GM12878 (cell line): ENCODE data around the gene CHRNG. TPM values are rescaled to one million over a fixed set of nuclear protein-coding genes. Genes with fewer than 3 reads are reported as not detected.

Experiments
- ATAC-seq: fragments of 200-7000 bp; cut with Tn5 transposase; 3 replicates; pipeline ENCODE4 v1.9.1; 2020; ENCODE audit warnings: mild to moderate bottlenecking, moderate library complexity
- BruUV-seq: library from RNA; stranded (reverse); fragments of 400-500 nt; replicated peaks from 2 replicates; lab custom pipeline; 2021; lab: Mats Ljungman, UMichigan
- CTCF ChIA-PET: fragments of 300-600 bp; sonication (Branson Sonifier 250); formaldehyde crosslinking; extraction: SDS; loops from one replicate; lab custom pipeline; 2021; ENCODE audit warnings: inconsistent platforms; lab: Yijun Ruan, JAX
- POLR2A ChIA-PET: fragments of 350-600 bp; formaldehyde crosslinking; extraction: SDS; loops from one replicate; lab custom pipeline; 2021; ENCODE audit warnings: inconsistent platforms; lab: Charles Lee
- RAD21 ChIA-PET: fragments of 300-600 bp; sonication (Branson Sonifier 250); formaldehyde crosslinking; loops from one replicate; lab custom pipeline; 2023; ENCODE audit warnings: antibody characterized with exemption; ENCODE audit not compliant: unreplicated experiment; lab: Charles Lee
- SMC1A ChIA-PET: fragments of 300-600 bp; sonication (Branson Sonifier 250); formaldehyde crosslinking; loops from one replicate; lab custom pipeline; 2023; ENCODE audit not compliant: unreplicated experiment, uncharacterized antibody; lab: Charles Lee
- DNase-seq: peaks from one replicate; pipeline ENCODE4 v3.0.0-alpha.2; 2011; ENCODE audit warnings: low read depth, low spot score
- FAIRE-seq: peaks from 3 replicates; lab custom pipeline; 2011; peaks lifted over from hg19 to GRCh38; lab: Jason Lieb, UNC
- H2AFZ ChIP-seq: 2 replicates; pipeline ENCODE4 v1.6.0; 2011; ENCODE audit warnings: low read depth, low read length, control low read depth; ENCODE audit not compliant: control insufficient read depth
- H3K27ac ChIP-seq: 2 replicates; pipeline ENCODE4 v1.5.1; 2011; ENCODE audit warnings: control low read depth; ENCODE audit not compliant: control insufficient read depth, insufficient read depth
- H3K27me3 ChIP-seq, 2 experiments: replicated peaks in 1 of 2; 2 replicates each; pipeline versions ENCODE4 v1.6.0 to v1.6.1; 2011; ENCODE audit warnings: low read length in 1 of 2; ENCODE audit not compliant: control insufficient read depth in 2 of 2, insufficient read depth in 2 of 2
- H3K36me3 ChIP-seq, 2 experiments: 2 replicates each; pipeline ENCODE4 v1.5.1; 2011; ENCODE audit warnings: low read length in 1 of 2; ENCODE audit not compliant: control insufficient read depth in 2 of 2, insufficient read depth in 2 of 2
- H3K4me1 ChIP-seq: 2 replicates; pipeline ENCODE4 v1.6.1; 2011; ENCODE audit warnings: mild to moderate bottlenecking, low read length, moderate library complexity, mixed read lengths; ENCODE audit not compliant: control insufficient read depth, insufficient read depth
- H3K4me2 ChIP-seq: 2 replicates; pipeline ENCODE4 v1.6.0; 2011; ENCODE audit warnings: control low read depth; ENCODE audit not compliant: control insufficient read depth, insufficient read depth
- H3K4me3 ChIP-seq: fragments of 200-600 bp; sonication (generic); 2 replicates; pipeline ENCODE4 v1.5.1; 2016
- H3K79me2 ChIP-seq: 2 replicates; pipeline ENCODE4 v1.6.0; 2011; ENCODE audit warnings: low read length; ENCODE audit not compliant: control insufficient read depth, insufficient read depth
- H3K9ac ChIP-seq: 2 replicates; pipeline ENCODE4 v1.8.0; 2011; ENCODE audit warnings: low read length, control low read depth, mixed read lengths; ENCODE audit not compliant: control insufficient read depth, insufficient read depth
- H3K9me3 ChIP-seq: replicated peaks from 3 replicates; pipeline ENCODE4 v1.5.1; 2011; ENCODE audit warnings: mild to moderate bottlenecking, low read length; ENCODE audit not compliant: control insufficient read depth, insufficient read depth
- H4K20me1 ChIP-seq: 2 replicates; pipeline ENCODE4 v1.6.0; 2011; ENCODE audit not compliant: control insufficient read depth, insufficient read depth
- CBFB ChIP-seq: IDR thresholded peaks from 2 replicates; pipeline ENCODE4 v1.6.1; 2016; ENCODE audit warnings: antibody characterized with exemption, low read depth
- CHD1 ChIP-seq: IDR thresholded peaks from 2 replicates; pipeline ENCODE4 v1.6.1; 2012; ENCODE audit warnings: low read depth, low read length, improper control_type of control experiment
- CHD2 ChIP-seq: IDR thresholded peaks from 2 replicates; pipeline ENCODE4 v1.6.1; 2011; ENCODE audit warnings: low read depth, low read length, improper control_type of control experiment, borderline replicate concordance
- CHD4 ChIP-seq: fragments of 200-600 bp; sonication (generic); IDR thresholded peaks from 2 replicates; pipeline ENCODE4 v1.6.1; 2016; ENCODE audit warnings: mild to moderate bottlenecking
- CREB1 ChIP-seq: IDR thresholded peaks from 2 replicates; pipeline ENCODE4 v1.6.1; 2012; ENCODE audit warnings: low read depth, mild to moderate bottlenecking, inconsistent platforms
- HSF1 ChIP-seq: fragments of 150-350 bp; IDR thresholded peaks from 2 replicates; pipeline ENCODE4 v1.6.1; 2014; ENCODE audit warnings: mild to moderate bottlenecking, low read depth, low read length
- IKZF1 ChIP-seq: fragments of 450-650 bp; conservative IDR thresholded peaks from 2 replicates; pipeline ENCODE4 v1.6.1; 2017; ENCODE audit warnings: antibody characterized with exemption, mild to moderate bottlenecking
- IKZF2 ChIP-seq, 2 experiments: fragments of 450-650 bp; IDR thresholded peaks; 2 replicates each; pipeline ENCODE4 v1.6.1; 2017; ENCODE audit warnings: mild to moderate bottlenecking in 2 of 2, moderate library complexity in 2 of 2
- JUND ChIP-seq: IDR thresholded peaks from 2 replicates; pipeline ENCODE4 v1.6.1; 2012; ENCODE audit warnings: low read depth, mild to moderate bottlenecking, low read length, improper control_type of control experiment, moderate library complexity
- PAX8 ChIP-seq: fragments of 450-650 bp; IDR thresholded peaks from 2 replicates; pipeline ENCODE4 v1.6.1; 2017; ENCODE audit warnings: mild to moderate bottlenecking, moderate library complexity
- RCOR1 ChIP-seq: conservative IDR thresholded peaks from 2 replicates; pipeline ENCODE4 v1.6.1; 2012; ENCODE audit warnings: low read depth, low read length, improper control_type of control experiment
- SIN3A ChIP-seq: IDR thresholded peaks from 2 replicates; pipeline ENCODE4 v1.6.1; 2012; ENCODE audit warnings: low read depth, low read length, improper control_type of control experiment
- SMAD5 ChIP-seq: IDR thresholded peaks from 2 replicates; pipeline ENCODE4 v1.6.1; 2016; ENCODE audit warnings: antibody characterized with exemption, low read depth
- ZBED1 ChIP-seq: IDR thresholded peaks from 2 replicates; pipeline ENCODE4 v1.6.1; 2016; ENCODE audit warnings: borderline replicate concordance
- ZNF207 ChIP-seq: fragments of 450-650 bp; IDR thresholded peaks from 2 replicates; pipeline ENCODE4 v1.6.1; 2014; ENCODE audit warnings: antibody characterized with exemption, mild to moderate bottlenecking, borderline replicate concordance
- ZNF274 ChIP-seq: IDR thresholded peaks from one replicate; pipeline ENCODE4 v1.8.0; 2011; ENCODE audit not compliant: insufficient read length, insufficient read depth
- WGBS: methylation state at CpG from one replicate; pipeline ENCODE4 v1.1.6; 2016; ENCODE audit warnings: low lambda C conversion rate; ENCODE audit not compliant: insufficient replicate concordance, insufficient coverage; ENCODE audit errors: missing lambda C conversion rate; 5-methylcytosine and 5-hydroxymethylcytosine counted together
- in situ Hi-C: fragments of 300-500 bp; cut with MboI; formaldehyde crosslinking; loops from 9 replicates; pipeline ENCODE4 v1.14.3; 2018; ENCODE audit warnings: mixed read lengths
- intact Hi-C: fragments of 100-400 bp; cut with micrococcal nuclease; formaldehyde crosslinking; loops from one replicate; pipeline ENCODE4 v1.14.2; 2022; ENCODE audit not compliant: unreplicated experiment
- polyA plus RNA-seq, 11 experiments: library from polyadenylated mRNA; depleted of rRNA in 4 of 11; unstranded in 6 of 11; stranded (reverse) in 5 of 11; fragments of >200 nt; fragmentation: Nextera tagmentation in 4 of 11; fragmentation: Illumina TruSeq in 1 of 11; extraction: Ambion mirVana in 4 of 11; extraction: Trizol in 1 of 11; gene quantifications; 1 replicate in 1 of 11; 2 replicates in 10 of 11; pipeline versions ENCODE4 v1.2.1 to v1.2.3, GENCODE V29; 2011 to 2016; ENCODE audit warnings: inconsistent platforms in 2 of 11, missing spikeins in 2 of 11, low read depth in 1 of 11
- total RNA-seq, 4 experiments: library from RNA; depleted of rRNA in 3 of 4; stranded (reverse); fragments of >200 nt in 3 of 4; fragmentation: Illumina TruSeq in 1 of 4; extraction: Trizol in 1 of 4; gene quantifications; 2 replicates each; pipeline versions ENCODE4 v1.2.1 to v1.2.3, GENCODE V29; 2013 to 2021
- TF ChIP-seq, protein P1 (sequence below): fragments of 450-650 bp; conservative IDR thresholded peaks from 2 replicates; pipeline ENCODE4 v1.6.1; 2017; ENCODE audit warnings: mild to moderate bottlenecking, moderate library complexity

Gene CHRNG
- total and polyA plus RNA-seq, 10 of the 15 experiments (the other 5 are each of a cell fraction or from before 2014, with no cell fraction given): 0.17 TPM; not detected in 9

DNA sequence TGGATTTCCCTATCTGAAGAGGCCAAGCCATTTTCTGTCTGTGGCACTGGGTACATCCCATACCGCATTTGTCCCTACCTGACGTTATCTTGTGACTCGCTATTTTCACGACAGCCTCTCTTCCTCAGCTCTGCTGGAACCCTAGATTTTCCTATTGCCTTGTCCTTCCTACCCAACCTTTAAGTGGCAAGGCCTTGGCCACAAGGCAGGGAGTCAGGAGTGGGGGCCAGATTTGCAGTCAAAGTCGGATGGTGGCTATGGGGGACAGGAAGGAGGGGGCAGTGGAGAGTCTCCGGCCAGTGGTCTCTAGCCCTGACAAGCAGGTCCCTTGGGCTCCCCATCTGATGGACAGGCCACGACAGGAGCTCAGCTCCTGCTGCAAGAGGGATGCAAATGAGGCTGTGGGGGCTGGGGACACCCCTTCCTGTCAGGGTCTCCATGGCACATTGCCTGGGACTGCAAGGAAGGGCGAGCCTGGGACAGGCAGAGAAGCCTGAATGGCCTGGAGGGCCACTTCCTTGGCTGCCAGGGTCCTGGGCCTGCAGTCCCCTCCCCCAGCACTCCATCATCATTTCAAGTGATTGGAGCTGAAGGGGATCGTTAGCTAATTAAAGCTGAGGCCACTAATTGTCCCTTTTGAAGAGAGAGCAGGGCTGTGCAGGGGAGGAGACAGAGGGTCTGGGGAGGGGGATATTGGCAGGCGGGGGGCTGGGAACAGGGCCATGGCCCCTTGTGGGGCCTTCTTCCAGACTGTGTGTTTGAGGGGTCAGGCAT, 45.6 kb upstream of the CHRNG start:
- WGBS: 21% methylated on average over 10 of the region's 10 CpGs
- no peak for ATAC-seq
- Histone ChIP-seq H3K4me3 (no peak overlapping the region), H3K4me2 (no peak overlapping the region), H3K9ac (no peak overlapping the region), H3K36me3 (no peaks in the 10 kb centered on the region), H4K20me1 (no peaks in the 10 kb centered on the region), H3K27ac (no peak overlapping the region), H2AFZ (no peak overlapping the region), H3K79me2 (no peaks in the 10 kb centered on the region), H3K4me1 (no peaks in the 10 kb centered on the region), H3K27me3 (peaks cover 0 to 5% of the 10 kb centered on the region in 2 experiments; a peak in 2 of 4 replicates), H3K9me3 (no peaks in the 10 kb centered on the region)
- SMC1A ChIA-PET: no interaction called here
- POLR2A ChIA-PET: no interaction called here
- intact Hi-C loops: no loop called here
- no TSS peak for BruUV-seq
- CTCF ChIA-PET: no interaction called here
- no peak for DNase-seq
- no peak for FAIRE-seq
- TF ChIP-seq CBFB: no peak
- no peak for TF ChIP-seq ZBED1
- no peak for TF ChIP-seq SIN3A
- in situ Hi-C loops: no loop called here
- RAD21 ChIA-PET: no interaction called here

DNA sequence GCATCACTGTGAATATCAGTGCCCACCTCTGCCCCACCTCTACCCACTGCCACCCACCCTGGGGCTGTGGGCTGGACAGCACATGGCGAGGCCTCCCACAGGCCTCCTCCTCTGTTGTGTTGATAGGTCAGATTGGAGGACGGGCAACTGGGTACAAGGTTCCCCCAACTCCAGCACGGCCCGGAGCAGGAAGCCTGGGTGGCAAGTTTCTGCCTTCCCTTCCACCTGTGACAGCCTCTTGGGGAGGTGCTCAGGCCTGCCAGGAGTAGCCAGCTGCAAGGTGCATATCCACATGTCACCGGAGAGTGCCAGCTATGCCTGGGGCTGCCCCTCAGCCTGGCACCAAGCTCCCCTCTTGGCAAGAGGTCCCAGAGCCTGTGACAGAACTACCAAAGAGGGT, 45.0 kb upstream of the CHRNG start:
- FAIRE-seq (no peak), ATAC-seq (no peak), DNase-seq (no peak)
- ChIA-PET CTCF (no interaction called here), RAD21 (no interaction called here), SMC1A (no interaction called here), POLR2A (no interaction called here)
- BruUV-seq: no TSS peak
- Histone ChIP-seq H3K79me2 (no peaks in the 10 kb centered on the region), H3K27ac (no peak overlapping the region), H4K20me1 (no peaks in the 10 kb centered on the region), H3K27me3 (peaks cover 0 to 5% of the 10 kb centered on the region in 2 experiments; a peak in 2 of 4 replicates), H3K4me3 (no peak overlapping the region), H2AFZ (no peak overlapping the region), H3K4me2 (no peak overlapping the region), H3K36me3 (no peaks in the 10 kb centered on the region), H3K9me3 (no peaks in the 10 kb centered on the region), H3K4me1 (no peaks in the 10 kb centered on the region), H3K9ac (no peak overlapping the region)
- intact Hi-C loops (no loop called here), in situ Hi-C loops (no loop called here)
- WGBS: 24% methylated on average over 5 of the region's 5 CpGs
- TF ChIP-seq ZNF274 (no peak), RCOR1 (no peak), CHD1 (no peak), PAX8 (no peak), CHD4 (no peak), ZNF207 (no peak), HSF1 (no peak), SMAD5 (no peak), IKZF2 (IDR thresholded peaks at IDR 0.05) (no peak), IKZF1 (no peak), CHD2 (no peak), CREB1 (no peak), JUND (no peak)
- TF ChIP-seq, protein P1, sequence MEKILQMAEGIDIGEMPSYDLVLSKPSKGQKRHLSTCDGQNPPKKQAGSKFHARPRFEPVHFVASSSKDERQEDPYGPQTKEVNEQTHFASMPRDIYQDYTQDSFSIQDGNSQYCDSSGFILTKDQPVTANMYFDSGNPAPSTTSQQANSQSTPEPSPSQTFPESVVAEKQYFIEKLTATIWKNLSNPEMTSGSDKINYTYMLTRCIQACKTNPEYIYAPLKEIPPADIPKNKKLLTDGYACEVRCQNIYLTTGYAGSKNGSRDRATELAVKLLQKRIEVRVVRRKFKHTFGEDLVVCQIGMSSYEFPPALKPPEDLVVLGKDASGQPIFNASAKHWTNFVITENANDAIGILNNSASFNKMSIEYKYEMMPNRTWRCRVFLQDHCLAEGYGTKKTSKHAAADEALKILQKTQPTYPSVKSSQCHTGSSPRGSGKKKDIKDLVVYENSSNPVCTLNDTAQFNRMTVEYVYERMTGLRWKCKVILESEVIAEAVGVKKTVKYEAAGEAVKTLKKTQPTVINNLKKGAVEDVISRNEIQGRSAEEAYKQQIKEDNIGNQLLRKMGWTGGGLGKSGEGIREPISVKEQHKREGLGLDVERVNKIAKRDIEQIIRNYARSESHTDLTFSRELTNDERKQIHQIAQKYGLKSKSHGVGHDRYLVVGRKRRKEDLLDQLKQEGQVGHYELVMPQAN: no peak
